CD4-positive, alpha-beta T cell (primary cell): ENCODE measurements around the gene GNAO1. TPM values are rescaled to one million over a fixed set of nuclear protein-coding genes. Genes with fewer than 3 reads are reported as not detected.
A peak's percentile ranks its signal among the peaks of the same experiment; 100 is the strongest.

Source experiments
- ATAC-seq: fragments of 200-7000 bp; cut with Tn5 transposase; one replicate; pipeline ENCODE4 v1.10.0; 2022; ENCODE audit warnings: mild to moderate bottlenecking; ENCODE audit not compliant: poor library complexity
- CTCF ChIA-PET: fragments of 350-600 bp; sonication (Branson Sonifier 250); formaldehyde crosslinking; loops from one replicate; lab custom pipeline; 2021; ENCODE audit warnings: antibody characterized with exemption, inconsistent platforms; lab: Charles Lee
- POLR2A ChIA-PET: fragments of 350-600 bp; sonication (Branson Sonifier 250); formaldehyde crosslinking; loops from one replicate; lab custom pipeline; 2021; ENCODE audit warnings: antibody characterized with exemption, inconsistent platforms; lab: Charles Lee
- DNase-seq, 14 experiments: peaks; one replicate each; pipeline ENCODE4 v3.0.0-alpha.2; 2013 to 2020; ENCODE audit warnings: mixed read lengths in 2 of 14
- H3K27ac ChIP-seq, 2 donors: one replicate each; pipeline versions ENCODE4 v1.5.1 to v1.7.0; 2013; ENCODE audit warnings: low read length in 2 of 2, low read depth in 1 of 2, mild to moderate bottlenecking in 1 of 2
- H3K27me3 ChIP-seq, 2 experiments: 1 replicate in 1 of 2; 2 replicates in 1 of 2; pipeline versions ENCODE4 v1.6.1 to v1.7.0; 2013; ENCODE audit warnings: low read length in 2 of 2, control low read depth in 1 of 2, mild to moderate bottlenecking in 1 of 2, moderate library complexity in 1 of 2; ENCODE audit not compliant: insufficient read depth in 2 of 2, control insufficient read depth in 1 of 2
- H3K36me3 ChIP-seq: one replicate; pipeline ENCODE4 v1.6.1; 2013; ENCODE audit warnings: low read length, control low read depth; ENCODE audit not compliant: insufficient read depth
- H3K4me1 ChIP-seq: one replicate; pipeline ENCODE4 v1.6.1; 2013; ENCODE audit warnings: low read length, control low read depth; ENCODE audit not compliant: insufficient read depth
- H3K4me3 ChIP-seq: one replicate; pipeline ENCODE4 v1.5.1; 2013; ENCODE audit warnings: mild to moderate bottlenecking, low read length, moderate library complexity
- H3K9me3 ChIP-seq, 2 experiments: 1 replicate in 1 of 2; 2 replicates in 1 of 2; pipeline versions ENCODE4 v1.6.1 to v1.7.0; 2013; ENCODE audit warnings: low read length in 2 of 2, mild to moderate bottlenecking in 2 of 2, control low read depth in 1 of 2, moderate library complexity in 1 of 2; ENCODE audit not compliant: control insufficient read depth in 1 of 2, insufficient read depth in 1 of 2
- H3K27ac Mint-ChIP-seq: one replicate; pipeline ENCODE4 v1.8.0; 2020; ENCODE audit warnings: mixed read lengths
- H3K27me3 Mint-ChIP-seq: one replicate; pipeline ENCODE4 v1.8.0; 2021; ENCODE audit warnings: mixed read lengths
- H3K36me3 Mint-ChIP-seq: one replicate; pipeline ENCODE4 v1.8.0; 2021; ENCODE audit warnings: low read depth, mixed read lengths
- H3K4me1 Mint-ChIP-seq: one replicate; pipeline ENCODE4 v1.8.0; 2021; ENCODE audit warnings: low read depth, mixed read lengths
- H3K4me3 Mint-ChIP-seq: one replicate; pipeline ENCODE4 v1.8.0; 2020; ENCODE audit warnings: mild to moderate bottlenecking, mixed read lengths
- H3K9me3 Mint-ChIP-seq: one replicate; pipeline ENCODE4 v1.8.0; 2020; ENCODE audit warnings: mixed read lengths
- CTCF ChIP-seq: fragments of 200-600 bp; IDR thresholded peaks from one replicate; pipeline ENCODE4 v1.8.0; 2022; ENCODE audit warnings: antibody characterized with exemption, mild to moderate bottlenecking
- intact Hi-C, 2 experiments: fragments of 100-400 bp; cut with DNase I in 1 of 2; cut with micrococcal nuclease in 1 of 2; formaldehyde crosslinking; loops; one replicate each; pipeline versions ENCODE4 v1.15.1 to v1.9.0; 2023 to 2025; cut with DNase I, micrococcal nuclease
- total RNA-seq, 174 experiments: library from RNA in 2 of 174; stranded (reverse) in 2 of 174; gene quantifications; one replicate each; pipeline ENCODE4 v1.2.3 and lab custom pipeline; 2021 to 2026

GNAO1 gene
- total RNA-seq, 2 experiments from 2014 or later, result 7.3 to 7.9 TPM

GRCh38 chr16:56201030-56201429 is 9.7 kb downstream of the GNAO1 start:
- Histone ChIP-seq H3K27ac (no peak overlapping the region), H3K4me3 (no peak overlapping the region), H3K36me3 (no peaks in the 10 kb centered on the region), H3K27me3 (no peaks in the 10 kb centered on the region), H3K4me1 (peaks cover 45% of the 10 kb centered on the region), H3K9me3 (no peaks in the 10 kb centered on the region)
- H3K4me1 Mint-ChIP-seq, result no peaks in the 10 kb centered on the region
- TF ChIP-seq CTCF, result no peak
- H3K27ac Mint-ChIP-seq, result no peak overlapping the region
- intact Hi-C loops, result loop anchor here in 1 of 2 experiments (5.0 to 10.0 kb wide), 2 partner anchors 159 to 486 kb away; no protein-coding TSS in a partner anchor
- ChIA-PET POLR2A (no interaction called here), CTCF (no interaction called here)
- ATAC-seq (no peak), DNase-seq (no peak)
- peaks cover 4% of the 10 kb centered on the region for H3K27me3 Mint-ChIP-seq
- H3K4me3 Mint-ChIP-seq, result no peak overlapping the region
- H3K9me3 Mint-ChIP-seq, result no peaks in the 10 kb centered on the region
- no peaks in the 10 kb centered on the region for H3K36me3 Mint-ChIP-seq

- H3K27ac Mint-ChIP-seq, result no peak overlapping the region
- ChIA-PET POLR2A (interaction anchor here (0.6 to 1.2 kb wide), 2 partner anchors 56 to 116 kb away, joined by 3 read pairs; no protein-coding TSS in a partner anchor), CTCF (interaction anchor here (0.9 to 2.2 kb wide), 4 partner anchors 23 to 116 kb away, joined by 3 to 10 read pairs (median 5); no protein-coding TSS in a partner anchor)
- no peaks in the 10 kb centered on the region for H3K27me3 ChIP-seq
- intact Hi-C loops, result loop anchor here in 1 of 2 experiments (5.0 to 10.0 kb wide), 2 partner anchors 160 to 487 kb away; no protein-coding TSS in a partner anchor
- H3K4me3 Mint-ChIP-seq, result no peak overlapping the region
- no peaks in the 10 kb centered on the region for H3K9me3 ChIP-seq
- H3K4me1 ChIP-seq, result peaks cover 45% of the 10 kb centered on the region
- DNase-seq (peak in 7 of 14 experiments; percentile 10 to 84 (median 55)), ATAC-seq (peak; percentile 68)
- H3K27me3 Mint-ChIP-seq, result peaks cover 3% of the 10 kb centered on the region
- TF ChIP-seq CTCF, result no peak
- peak overlapping the region in 1 of 2 donors; percentile 16 for H3K27ac ChIP-seq
- H3K4me3 ChIP-seq, result no peak overlapping the region
- H3K36me3 ChIP-seq, result no peaks in the 10 kb centered on the region
- no peaks in the 10 kb centered on the region for H3K36me3 Mint-ChIP-seq
- no peaks in the 10 kb centered on the region for H3K4me1 Mint-ChIP-seq
- H3K9me3 Mint-ChIP-seq, result no peaks in the 10 kb centered on the region
Measured at GRCh38 chr16:56202036-56202435, 10.7 kb downstream of the GNAO1 start.

- no peaks in the 10 kb centered on the region for H3K9me3 ChIP-seq
- Mint-ChIP-seq H3K4me3 (no peak overlapping the region), H3K27ac (no peak overlapping the region), H3K4me1 (no peaks in the 10 kb centered on the region), H3K9me3 (no peaks in the 10 kb centered on the region), H3K36me3 (no peaks in the 10 kb centered on the region), H3K27me3 (no peaks in the 10 kb centered on the region)
- peaks cover 45% of the 10 kb centered on the region for H3K4me1 ChIP-seq
- no peak overlapping the region for H3K27ac ChIP-seq
- CTCF ChIA-PET, result interaction anchor here (0.7 to 2.2 kb wide), 10 partner anchors 10 to 1532 kb away, joined by 3 to 10 read pairs (median 4); partner anchors contain the start of genes GNAO1 and KATNB1
- peak in 13 of 14 experiments; percentile 17 to 81 (median 37) for DNase-seq
- H3K27me3 ChIP-seq, result no peaks in the 10 kb centered on the region
- no peak overlapping the region for H3K4me3 ChIP-seq
- intact Hi-C loops, result loop anchor here in 1 of 2 experiments (5.0 to 10.0 kb wide), 2 partner anchors 161 to 488 kb away; no protein-coding TSS in a partner anchor
- peak; percentile 47 for TF ChIP-seq CTCF
- H3K36me3 ChIP-seq, result no peaks in the 10 kb centered on the region
- POLR2A ChIA-PET, result interaction anchor here (1.1 to 1.2 kb wide), 2 partner anchors 10 to 115 kb away, joined by 3 to 4 read pairs; no protein-coding TSS in a partner anchor
- ATAC-seq, result peak; percentile 78
Measured at GRCh38 chr16:56203052-56203451, 11.8 kb downstream of the GNAO1 start.
